SJSA1 (cell line): ENCODE measurements around the gene EXOC2. TPM values are rescaled to one million over a fixed set of nuclear protein-coding genes. Genes with fewer than 3 reads are reported as not detected.
"Not testable (repeated sequence)": the region's sequence is repeated elsewhere in the genome, so short reads cannot be mapped to it uniquely, and the experiment has no call there.

Experiments used
- DNase-seq, 2 experiments: peaks; one replicate each; pipeline ENCODE4 v3.0.0-alpha.2; 2015 to 2020; ENCODE audit warnings: low spot score in 2 of 2, low read depth in 1 of 2
- H3K27ac ChIP-seq: fragments of 250-450 bp; sonication (Bioruptor Pico); 2 replicates; pipeline ENCODE4 v1.5.1; 2020; ENCODE audit warnings: mild to moderate bottlenecking, moderate library complexity
- H3K27me3 ChIP-seq: fragments of 250-450 bp; sonication (Bioruptor Pico); replicated peaks from 2 replicates; pipeline ENCODE4 v1.5.1; 2020; ENCODE audit warnings: mild to moderate bottlenecking, moderate library complexity
- H3K36me3 ChIP-seq: fragments of 250-450 bp; sonication (Bioruptor Pico); 2 replicates; pipeline ENCODE4 v1.5.1; 2020; ENCODE audit warnings: mild to moderate bottlenecking
- H3K4me1 ChIP-seq: fragments of 250-450 bp; sonication (Bioruptor Pico); replicated peaks from 2 replicates; pipeline ENCODE4 v1.6.1; 2021; ENCODE audit warnings: mild to moderate bottlenecking
- H3K4me3 ChIP-seq: fragments of 250-450 bp; sonication (Bioruptor Pico); 2 replicates; pipeline ENCODE4 v1.5.1; 2020; ENCODE audit warnings: mild to moderate bottlenecking
- H3K9me3 ChIP-seq: fragments of 250-450 bp; sonication (Bioruptor Pico); replicated peaks from 2 replicates; pipeline ENCODE4 v1.5.1; 2020; ENCODE audit warnings: mild to moderate bottlenecking
- total RNA-seq: library from RNA; depleted of rRNA; stranded (reverse); fragments of >200 nt; shearing (Covaris generic); gene quantifications from 2 replicates; pipeline ENCODE4 v1.2.3, GENCODE V29; 2014

The EXOC2 gene
- total RNA-seq, 1 experiment from 2014 or later: 86.5 TPM

- DNase-seq: peak in 1 of 2 experiments; percentile 55
- H3K4me1 ChIP-seq: peaks cover 79% of the 10 kb centered on the region
- H3K4me3 ChIP-seq: no peak overlapping the region
- no peaks in the 10 kb centered on the region for H3K9me3 ChIP-seq
- no peaks in the 10 kb centered on the region for H3K27me3 ChIP-seq
- H3K27ac ChIP-seq: peak overlapping the region; percentile 97
- peaks cover 19% of the 10 kb centered on the region for H3K36me3 ChIP-seq
These were observed 12.7 kb downstream of the EXOC2 start for GRCh38 chr6:680251-680650.

- H3K9me3 ChIP-seq: no peaks in the 10 kb centered on the region
- H3K27ac ChIP-seq: peak overlapping the region; percentile 97
- DNase-seq: peak in 1 of 2 experiments; percentile 52
- H3K4me1 ChIP-seq: peaks cover 79% of the 10 kb centered on the region
- peaks cover 13% of the 10 kb centered on the region for H3K36me3 ChIP-seq
- no peaks in the 10 kb centered on the region for H3K27me3 ChIP-seq
- no peak overlapping the region for H3K4me3 ChIP-seq
These were observed 13.7 kb downstream of the EXOC2 start for GRCh38 chr6:679282-679681.

- no peaks in the 10 kb centered on the region for H3K9me3 ChIP-seq
- H3K27me3 ChIP-seq: no peaks in the 10 kb centered on the region
- peak overlapping the region; percentile 97 for H3K27ac ChIP-seq
- DNase-seq: peak; percentile 72 to 86
- H3K4me3 ChIP-seq: no peak overlapping the region
- peaks cover 82% of the 10 kb centered on the region for H3K4me1 ChIP-seq
- H3K36me3 ChIP-seq: peaks cover 17% of the 10 kb centered on the region
These were observed 14.4 kb downstream of the EXOC2 start for GRCh38 chr6:678520-678919.

- Histone ChIP-seq H3K36me3 (peaks cover 17% of the 10 kb centered on the region), H3K27me3 (no peaks in the 10 kb centered on the region), H3K4me3 (no peak overlapping the region), H3K4me1 (peaks cover 81% of the 10 kb centered on the region), H3K27ac (peak overlapping the region; percentile 97), H3K9me3 (no peaks in the 10 kb centered on the region)
- DNase-seq: no peak
These were observed 15.0 kb downstream of the EXOC2 start for GRCh38 chr6:677919-678318.

GRCh38 chr6:674956-675355 is 18.0 kb downstream of the EXOC2 start:
- DNase-seq: peak; percentile 92

GRCh38 chr6:674406-674805 is 18.5 kb downstream of the EXOC2 start:
- Histone ChIP-seq H3K36me3 (peaks cover 26% of the 10 kb centered on the region), H3K4me1 (peaks cover 55% of the 10 kb centered on the region), H3K9me3 (no peaks in the 10 kb centered on the region), H3K27ac (peak overlapping the region; percentile 85), H3K27me3 (no peaks in the 10 kb centered on the region), H3K4me3 (no peak overlapping the region)
- DNase-seq: no peak

More at GRCh38 chr6:674956-675355, 18.0 kb downstream of the EXOC2 start:
- Histone ChIP-seq H3K9me3 (no peaks in the 10 kb centered on the region), H3K27ac (peak overlapping the region; percentile 85), H3K36me3 (peaks cover 21% of the 10 kb centered on the region), H3K27me3 (no peaks in the 10 kb centered on the region), H3K4me1 (peaks cover 60% of the 10 kb centered on the region), H3K4me3 (no peak overlapping the region)

GRCh38 chr6:667253-667927 is 25.5 kb downstream of the EXOC2 start:
- no peak for DNase-seq
- Histone ChIP-seq H3K4me1 (peaks cover 4% of the 10 kb centered on the region), H3K9me3 (no peaks in the 10 kb centered on the region), H3K4me3 (no peak overlapping the region), H3K27me3 (no peaks in the 10 kb centered on the region), H3K27ac (no peak overlapping the region), H3K36me3 (peaks cover 33% of the 10 kb centered on the region)

GRCh38 chr6:665403-666267 is 27.3 kb downstream of the EXOC2 start:
- no peak for DNase-seq
- no peaks in the 10 kb centered on the region for H3K27me3 ChIP-seq

GRCh38 chr6:663788-664187 is 29.2 kb downstream of the EXOC2 start:
- not testable (repeated sequence) for H3K9me3 ChIP-seq, H3K27me3 ChIP-seq, DNase-seq, H3K4me3 ChIP-seq, H3K27ac ChIP-seq
- peaks cover 23% of the 10 kb centered on the region for H3K36me3 ChIP-seq
- H3K4me1 ChIP-seq: peaks cover 30% of the 10 kb centered on the region

More at GRCh38 chr6:665403-666267, 27.3 kb downstream of the EXOC2 start:
- Histone ChIP-seq H3K9me3 (no peaks in the 10 kb centered on the region), H3K4me3 (no peak overlapping the region), H3K36me3 (peaks cover 30% of the 10 kb centered on the region), H3K27ac (no peak overlapping the region), H3K4me1 (peaks cover 11% of the 10 kb centered on the region)

GRCh38 chr6:659716-660581 is 33.0 kb downstream of the EXOC2 start:
- H3K27ac ChIP-seq: peak overlapping the region; percentile 35; the same call in 1 of the 2 replicates
- no peak overlapping the region for H3K4me3 ChIP-seq
- H3K4me1 ChIP-seq: peaks cover 46% of the 10 kb centered on the region
- H3K27me3 ChIP-seq: no peaks in the 10 kb centered on the region
- no peak for DNase-seq
- H3K9me3 ChIP-seq: no peaks in the 10 kb centered on the region
- peaks cover 28% of the 10 kb centered on the region for H3K36me3 ChIP-seq

GRCh38 chr6:658244-658643 is 34.7 kb downstream of the EXOC2 start:
- Histone ChIP-seq H3K27me3 (no peaks in the 10 kb centered on the region), H3K4me1 (peaks cover 48% of the 10 kb centered on the region), H3K27ac (peak overlapping the region; percentile 67), H3K4me3 (no peak overlapping the region), H3K9me3 (0 out of 2 replicates have a peak, but pooled peaks cover 2% of the 10 kb centered on the region), H3K36me3 (peaks cover 41% of the 10 kb centered on the region)
- peak in 1 of 2 experiments; percentile 46 for DNase-seq

GRCh38 chr6:657743-658142 is 35.2 kb downstream of the EXOC2 start:
- H3K27ac ChIP-seq: peak overlapping the region; percentile 67
- no peaks in the 10 kb centered on the region for H3K27me3 ChIP-seq
- H3K9me3 ChIP-seq: 0 out of 2 replicates have a peak, but pooled peaks cover 2% of the 10 kb centered on the region
- peaks cover 44% of the 10 kb centered on the region for H3K36me3 ChIP-seq
- peaks cover 48% of the 10 kb centered on the region for H3K4me1 ChIP-seq
- H3K4me3 ChIP-seq: no peak overlapping the region
- DNase-seq: no peak
